IMR-90 (cell line): ENCODE measurements around the gene KRTAP4-12. TPM values are rescaled to one million over a fixed set of nuclear protein-coding genes. Genes with fewer than 3 reads are reported as not detected.

ENCODE experiments used
- ATAC-seq: fragments of 200-7000 bp; cut with Tn5 transposase; 2 replicates; pipeline ENCODE4 v1.9.1; 2020; ENCODE audit warnings: low read depth, mild to moderate bottlenecking, moderate library complexity
- BruUV-seq: library from RNA; stranded (reverse); fragments of 400-500 nt; replicated peaks from 2 replicates; lab custom pipeline; 2021; lab: Mats Ljungman, UMichigan
- CTCF ChIA-PET: fragments of 300-600 bp; formaldehyde crosslinking; extraction: SDS; loops from one replicate; lab custom pipeline; 2021; ENCODE audit warnings: antibody characterized with exemption; lab: Yijun Ruan, JAX
- POLR2A ChIA-PET: fragments of 300-600 bp; sonication (Branson Sonifier 250); formaldehyde crosslinking; loops from one replicate; lab custom pipeline; 2022; ENCODE audit warnings: antibody characterized with exemption; ENCODE audit not compliant: unreplicated experiment; lab: Charles Lee
- DNase-seq: peaks from one replicate; pipeline ENCODE4 v3.0.0; 2013
- H2AFZ ChIP-seq: replicated peaks from 2 replicates; pipeline ENCODE3; 2013; ENCODE audit warnings: low read length, mild to moderate bottlenecking; ENCODE audit not compliant: poor library complexity
- H2AK5ac ChIP-seq: 2 replicates; pipeline ENCODE4 v1.6.1; 2013; ENCODE audit warnings: low read depth, low read length, inconsistent platforms
- H2AK9ac ChIP-seq: replicated peaks from 2 replicates; pipeline ENCODE3; 2013; ENCODE audit warnings: mild to moderate bottlenecking, low read depth, low read length, moderate library complexity; ENCODE audit not compliant: poor library complexity
- H2BK120ac ChIP-seq: 2 replicates; pipeline ENCODE4 v1.6.1; 2013; ENCODE audit warnings: low read depth, low read length, inconsistent platforms
- H2BK15ac ChIP-seq: 3 replicates; pipeline ENCODE4 v1.6.1; 2013; ENCODE audit warnings: low read depth, low read length, inconsistent platforms
- H2BK20ac ChIP-seq: 2 replicates; pipeline ENCODE4 v1.6.1; 2013; ENCODE audit warnings: low read depth, mild to moderate bottlenecking, inconsistent platforms, low read length, moderate library complexity
- H2BK5ac ChIP-seq: 2 replicates; pipeline ENCODE4 v1.6.1; 2013; ENCODE audit warnings: mild to moderate bottlenecking, low read depth, low read length, inconsistent platforms; ENCODE audit not compliant: poor library complexity, severe bottlenecking
- H3K14ac ChIP-seq: replicated peaks from 2 replicates; pipeline ENCODE4 v1.6.1; 2013; ENCODE audit warnings: low read depth, low read length, inconsistent platforms
- H3K18ac ChIP-seq: 2 replicates; pipeline ENCODE4 v1.6.1; 2013; ENCODE audit warnings: low read depth, low read length, control low read depth
- H3K23ac ChIP-seq: 2 replicates; pipeline ENCODE4 v1.6.1; 2013; ENCODE audit warnings: low read depth, low read length, inconsistent platforms
- H3K27ac ChIP-seq: 2 replicates; pipeline ENCODE4 v1.5.1; 2013; ENCODE audit warnings: mild to moderate bottlenecking, control low read depth, low read length; ENCODE audit not compliant: insufficient read depth
- H3K27me3 ChIP-seq: 2 replicates; pipeline ENCODE4 v1.6.1; 2013; ENCODE audit warnings: low read length; ENCODE audit not compliant: control insufficient read depth, insufficient read depth
- H3K36me3 ChIP-seq: 2 replicates; pipeline ENCODE4 v1.6.1; 2013; ENCODE audit warnings: low read length, mixed read lengths; ENCODE audit not compliant: control insufficient read depth, insufficient read depth
- H3K4ac ChIP-seq: 2 replicates; pipeline ENCODE4 v1.6.1; 2013; ENCODE audit warnings: low read depth, low read length, inconsistent platforms
- H3K4me1 ChIP-seq: 2 replicates; pipeline ENCODE4 v1.6.1; 2013; ENCODE audit warnings: low read length, mixed read lengths; ENCODE audit not compliant: control insufficient read depth, insufficient read depth
- H3K4me2 ChIP-seq: 2 replicates; pipeline ENCODE4 v1.6.1; 2013; ENCODE audit warnings: low read depth, mild to moderate bottlenecking, control low read depth, low read length, moderate library complexity
- H3K4me3 ChIP-seq: 2 replicates; pipeline ENCODE4 v1.5.1; 2013; ENCODE audit warnings: low read depth, mild to moderate bottlenecking, control low read depth, low read length, moderate library complexity; ENCODE audit not compliant: insufficient read depth
- H3K56ac ChIP-seq: 2 replicates; pipeline ENCODE4 v1.6.1; 2013; ENCODE audit warnings: low read length, inconsistent platforms; ENCODE audit not compliant: insufficient read depth; ENCODE audit errors: extremely low read depth
- H3K79me1 ChIP-seq, 2 experiments: 2 replicates each; pipeline ENCODE4 v1.6.1; 2013; ENCODE audit warnings: low read length in 2 of 2, inconsistent platforms in 1 of 2, low read depth in 1 of 2
- H3K9ac ChIP-seq: 2 replicates; pipeline ENCODE4 v1.6.1; 2013; ENCODE audit warnings: low read depth, low read length, control low read depth
- H3K9me1 ChIP-seq: 2 replicates; pipeline ENCODE4 v1.6.1; 2013; ENCODE audit warnings: low read length, inconsistent platforms; ENCODE audit not compliant: insufficient read depth
- H3K9me3 ChIP-seq: 2 replicates; pipeline ENCODE4 v1.6.1; 2013; ENCODE audit warnings: low read length; ENCODE audit not compliant: control insufficient read depth, insufficient read depth
- H4K20me1 ChIP-seq: 2 replicates; pipeline ENCODE4 v1.6.1; 2013; ENCODE audit warnings: low read length, inconsistent platforms; ENCODE audit not compliant: insufficient read depth
- H4K5ac ChIP-seq: 2 replicates; pipeline ENCODE4 v1.6.1; 2013; ENCODE audit warnings: mild to moderate bottlenecking, low read depth, low read length, control low read depth
- H4K8ac ChIP-seq, 2 experiments: 2 replicates each; pipeline ENCODE4 v1.6.1; 2013; ENCODE audit warnings: low read depth in 2 of 2, low read length in 2 of 2, control low read depth in 1 of 2, inconsistent platforms in 1 of 2
- H4K91ac ChIP-seq: 2 replicates; pipeline ENCODE4 v1.6.1; 2013; ENCODE audit warnings: low read depth, low read length, inconsistent platforms; ENCODE audit not compliant: insufficient read depth
- FOS ChIP-seq: fragments of 150-350 bp; IDR thresholded peaks from 2 replicates; pipeline ENCODE4 v1.6.1; 2016; ENCODE audit warnings: low read depth, low read length
- MAFK ChIP-seq: IDR thresholded peaks from 2 replicates; pipeline ENCODE4 v1.6.1; 2012; ENCODE audit warnings: low read depth, low read length, improper control_type of control experiment
- SMC3 ChIP-seq: fragments of 150-350 bp; IDR thresholded peaks from 2 replicates; pipeline ENCODE4 v1.6.1; 2016; ENCODE audit warnings: low read depth, mild to moderate bottlenecking, antibody characterized with exemption, low read length, moderate library complexity
- whole genome bisulfite sequencing, 2 experiments: methylation state at CpG; one replicate each; pipeline versions ENCODE4 v1.1.5 to v1.1.7; 2013; ENCODE audit warnings: missing lambda C conversion rate in 2 of 2; ENCODE audit not compliant: insufficient read length in 1 of 2; ENCODE audit errors: extremely low coverage in 2 of 2; 5-methylcytosine and 5-hydroxymethylcytosine counted together
- dilution Hi-C: fragments of 300-500 bp; cut with HindIII; formaldehyde crosslinking; loops from one replicate; pipeline ENCODE4 v1.14.3; 2018; ENCODE audit warnings: low sequenced_read_pairs; ENCODE audit not compliant: unreplicated experiment
- in situ Hi-C: fragments of 300-500 bp; cut with MboI; formaldehyde crosslinking; loops from 3 replicates; pipeline ENCODE4 v1.14.3; 2019; ENCODE audit warnings: low sequenced_read_pairs, inconsistent platforms, mixed read lengths
- intact Hi-C: fragments of 100-400 bp; cut with micrococcal nuclease; formaldehyde crosslinking; loops from 2 replicates; pipeline ENCODE4 v1.10.0; 2022
- polyA plus RNA-seq, 3 experiments: library from polyadenylated mRNA; depleted of rRNA; stranded (reverse); fragments of >200 nt; gene quantifications; 2 replicates each; pipeline ENCODE4 v1.2.3, GENCODE V29; 2012; ENCODE audit warnings: low replicate concordance in 1 of 3
- total RNA-seq: library from RNA; depleted of rRNA; stranded (reverse); fragments of >200 nt; gene quantifications from 2 replicates; pipeline ENCODE4 v1.2.3, GENCODE V29; 2012
- TF ChIP-seq, protein P1 (sequence below): fragments of 150-350 bp; IDR thresholded peaks from 2 replicates; pipeline ENCODE4 v1.6.1; 2016; ENCODE audit warnings: low read depth, mild to moderate bottlenecking, low read length, moderate library complexity, borderline replicate concordance
- TF ChIP-seq, protein P2 (sequence below): fragments of 150-350 bp; IDR thresholded peaks from 2 replicates; pipeline ENCODE4 v1.6.1; 2017; ENCODE audit warnings: mild to moderate bottlenecking, antibody characterized with exemption, low read length, low read depth

KRTAP4-12 gene
- total and polyA plus RNA-seq, 2 of the 4 experiments (the other 2 are of a cell fraction): 0.18 to 1.1 TPM

GRCh38 chr17:41140360-41141131 lies 16.6 kb upstream of the KRTAP4-12 start, which contains the start of gene KRTAP4-6:
TSS of gene KRTAP4-6 (minus strand) at chr17:41140544. CDS start at chr17:41140487, 57 bp downstream.
- intact Hi-C loops (no loop called here), in situ Hi-C loops (no loop called here), dilution Hi-C loops (no loop called here)
- Histone ChIP-seq H3K56ac (no peak within 1 kb of the TSS), H3K4me3 (no peak within 1 kb of the TSS), H3K27me3 (no peaks in the 10 kb centered on the region), H4K8ac (peak within 1 kb of the TSS; percentile 3 to 33; a peak in 2 of 4 replicates), H3K79me1 (no peaks in the 10 kb centered on the region), H2AK9ac (no peak within 1 kb of the TSS), H2BK20ac (0 out of 2 replicates have a peak within 1 kb of the TSS, but pooled peaks have one; percentile 3), H3K36me3 (no peaks in the 10 kb centered on the region), H2BK120ac (peak within 1 kb of the TSS; percentile 3; the same call in 1 of the 2 replicates), H2BK15ac (no peak within 1 kb of the TSS), H3K4me2 (no peak within 1 kb of the TSS), H2BK5ac (peak within 1 kb of the TSS; percentile 91), H4K91ac (no peak within 1 kb of the TSS), H3K4me1 (no peaks in the 10 kb centered on the region; the same call in 1 of the 2 replicates), H3K9me3 (peaks cover 5% of the 10 kb centered on the region), H3K23ac (no peak within 1 kb of the TSS), H2AFZ (no peak within 1 kb of the TSS), H2AK5ac (peak within 1 kb of the TSS; percentile 23), H4K20me1 (no peaks in the 10 kb centered on the region), H3K9me1 (no peaks in the 10 kb centered on the region), H3K9ac (no peak within 1 kb of the TSS), H3K14ac (no peak within 1 kb of the TSS), H3K27ac (no peak within 1 kb of the TSS), H3K18ac (no peak within 1 kb of the TSS; the same call in 1 of the 2 replicates), H4K5ac (no peak within 1 kb of the TSS; the same call in 1 of the 2 replicates), H3K4ac (no peak within 1 kb of the TSS)
- DNase-seq (peak; percentile 86), ATAC-seq (peak; percentile 56; the same call in 1 of the 2 replicates)
- ChIA-PET POLR2A (no interaction called here), CTCF (no interaction called here)
- TF ChIP-seq, protein P1, sequence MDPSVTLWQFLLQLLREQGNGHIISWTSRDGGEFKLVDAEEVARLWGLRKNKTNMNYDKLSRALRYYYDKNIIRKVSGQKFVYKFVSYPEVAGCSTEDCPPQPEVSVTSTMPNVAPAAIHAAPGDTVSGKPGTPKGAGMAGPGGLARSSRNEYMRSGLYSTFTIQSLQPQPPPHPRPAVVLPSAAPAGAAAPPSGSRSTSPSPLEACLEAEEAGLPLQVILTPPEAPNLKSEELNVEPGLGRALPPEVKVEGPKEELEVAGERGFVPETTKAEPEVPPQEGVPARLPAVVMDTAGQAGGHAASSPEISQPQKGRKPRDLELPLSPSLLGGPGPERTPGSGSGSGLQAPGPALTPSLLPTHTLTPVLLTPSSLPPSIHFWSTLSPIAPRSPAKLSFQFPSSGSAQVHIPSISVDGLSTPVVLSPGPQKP: no peak
- 0 out of 2 replicates have a peak, but pooled peaks have one; percentile 2 for TF ChIP-seq FOS
- TF ChIP-seq, protein P2, sequence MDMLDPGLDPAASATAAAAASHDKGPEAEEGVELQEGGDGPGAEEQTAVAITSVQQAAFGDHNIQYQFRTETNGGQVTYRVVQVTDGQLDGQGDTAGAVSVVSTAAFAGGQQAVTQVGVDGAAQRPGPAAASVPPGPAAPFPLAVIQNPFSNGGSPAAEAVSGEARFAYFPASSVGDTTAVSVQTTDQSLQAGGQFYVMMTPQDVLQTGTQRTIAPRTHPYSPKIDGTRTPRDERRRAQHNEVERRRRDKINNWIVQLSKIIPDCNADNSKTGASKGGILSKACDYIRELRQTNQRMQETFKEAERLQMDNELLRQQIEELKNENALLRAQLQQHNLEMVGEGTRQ: peak; percentile 95
- TF ChIP-seq SMC3: no peak
- peak; percentile 10; the same call in 1 of the 2 replicates for TF ChIP-seq MAFK
- 100% methylated on average over 1 of the region's 6 CpGs; no CpG with 5 or more reads in 1 of the 2 experiments for WGBS, 2 experiments
- no TSS peak for BruUV-seq
